OCI-LY7 (cell line): ENCODE results near the gene NECAB2. TPM values are rescaled to one million over a fixed set of nuclear protein-coding genes. Genes with fewer than 3 reads are reported as not detected.

ENCODE experiments used
- BruUV-seq: library from RNA; stranded (reverse); fragments of 400-500 nt; replicated peaks from 2 replicates; lab custom pipeline; 2021; lab: Mats Ljungman, UMichigan
- CTCF ChIA-PET: fragments of 300-600 bp; sonication (Branson Sonifier 250); formaldehyde crosslinking; loops from one replicate; lab custom pipeline; 2022; ENCODE audit warnings: antibody characterized with exemption; ENCODE audit not compliant: unreplicated experiment; lab: Charles Lee
- POLR2A ChIA-PET: fragments of 300-600 bp; sonication (Branson Sonifier 250); formaldehyde crosslinking; loops from one replicate; lab custom pipeline; 2022; ENCODE audit warnings: antibody characterized with exemption; lab: Charles Lee
- DNase-seq: peaks from one replicate; pipeline ENCODE4 v3.0.0-alpha.2; 2015; ENCODE audit warnings: low spot score
- H2AFZ ChIP-seq: fragments of 200-600 bp; sonication (generic), shearing (Covaris generic); 2 replicates; pipeline ENCODE4 v1.6.1; 2014; ENCODE audit warnings: mild to moderate bottlenecking, antibody characterized with exemption, low read length, moderate library complexity
- H3K27ac ChIP-seq: fragments of 200-600 bp; sonication (generic); 2 replicates; pipeline ENCODE4 v1.5.1; 2014; ENCODE audit warnings: mixed run types, low read depth, mild to moderate bottlenecking, moderate library complexity, low read length, inconsistent platforms; ENCODE audit not compliant: poor library complexity, severe bottlenecking
- H3K36me3 ChIP-seq: fragments of 200-600 bp; sonication (generic); 2 replicates; pipeline ENCODE4 v1.6.1; 2014; ENCODE audit warnings: mild to moderate bottlenecking, antibody characterized with exemption, low read length, moderate library complexity, mixed read lengths; ENCODE audit not compliant: insufficient read depth
- H3K4me1 ChIP-seq: fragments of 200-600 bp; sonication (generic); 2 replicates; pipeline ENCODE4 v1.5.1; 2014; ENCODE audit warnings: mild to moderate bottlenecking, low read length; ENCODE audit not compliant: insufficient read depth, poor library complexity, severe bottlenecking
- H3K4me2 ChIP-seq: fragments of 200-600 bp; sonication (generic); 2 replicates; pipeline ENCODE4 v1.6.1; 2014; ENCODE audit warnings: mild to moderate bottlenecking, low read length
- H3K4me3 ChIP-seq: fragments of 200-600 bp; sonication (generic); 2 replicates; pipeline ENCODE4 v1.5.1; 2014; ENCODE audit warnings: mild to moderate bottlenecking, low read depth, low read length; ENCODE audit not compliant: poor library complexity, severe bottlenecking
- H3K79me2 ChIP-seq: fragments of 200-600 bp; sonication (generic); 2 replicates; pipeline ENCODE4 v1.6.1; 2016; ENCODE audit warnings: low read depth, mild to moderate bottlenecking, low read length, moderate library complexity, mixed read lengths; ENCODE audit not compliant: insufficient read depth
- H3K9me2 ChIP-seq: fragments of 200-600 bp; sonication (generic); 2 replicates; pipeline ENCODE4 v1.6.1; 2016; ENCODE audit warnings: mild to moderate bottlenecking, low read length, mixed read lengths; ENCODE audit not compliant: insufficient read depth
- H3K9me3 ChIP-seq: fragments of 200-600 bp; sonication (generic); 2 replicates; pipeline ENCODE4 v1.6.1; 2014; ENCODE audit warnings: mild to moderate bottlenecking, mixed run types, low read length, mixed read lengths
- H4K20me1 ChIP-seq: fragments of 200-600 bp; sonication (generic); 2 replicates; pipeline ENCODE4 v1.6.1; 2014; ENCODE audit warnings: mild to moderate bottlenecking, antibody characterized with exemption, low read length, moderate library complexity, mixed read lengths; ENCODE audit not compliant: insufficient read depth
- EZH2phosphoT487 ChIP-seq: fragments of 200-600 bp; sonication (generic); IDR thresholded peaks from 2 replicates; pipeline ENCODE4 v1.6.1; 2018; ENCODE audit warnings: low read depth, borderline replicate concordance, mild to moderate bottlenecking, mixed run types, antibody characterized with exemption, low read length, moderate library complexity, mixed read lengths
- intact Hi-C: fragments of 100-400 bp; cut with micrococcal nuclease; formaldehyde crosslinking; loops from one replicate; pipeline ENCODE4 v1.10.0; 2022; ENCODE audit not compliant: unreplicated experiment
- total RNA-seq, 2 experiments: library from RNA; depleted of rRNA in 1 of 2; stranded (reverse); fragments of >200 nt in 1 of 2; shearing (Covaris generic) in 1 of 2; gene quantifications; 2 replicates each; pipeline ENCODE4 v1.2.3, GENCODE V29; 2014 to 2022
- TF ChIP-seq, protein P1 (sequence below): fragments of 200-600 bp; sonication (generic); conservative IDR thresholded peaks from 2 replicates; pipeline ENCODE4 v1.5.1; 2014; ENCODE audit warnings: mild to moderate bottlenecking, antibody characterized with exemption, low read length, moderate library complexity, mixed read lengths

NECAB2 gene
- total RNA-seq, 2 experiments from 2014 or later, result not detected

DNA sequence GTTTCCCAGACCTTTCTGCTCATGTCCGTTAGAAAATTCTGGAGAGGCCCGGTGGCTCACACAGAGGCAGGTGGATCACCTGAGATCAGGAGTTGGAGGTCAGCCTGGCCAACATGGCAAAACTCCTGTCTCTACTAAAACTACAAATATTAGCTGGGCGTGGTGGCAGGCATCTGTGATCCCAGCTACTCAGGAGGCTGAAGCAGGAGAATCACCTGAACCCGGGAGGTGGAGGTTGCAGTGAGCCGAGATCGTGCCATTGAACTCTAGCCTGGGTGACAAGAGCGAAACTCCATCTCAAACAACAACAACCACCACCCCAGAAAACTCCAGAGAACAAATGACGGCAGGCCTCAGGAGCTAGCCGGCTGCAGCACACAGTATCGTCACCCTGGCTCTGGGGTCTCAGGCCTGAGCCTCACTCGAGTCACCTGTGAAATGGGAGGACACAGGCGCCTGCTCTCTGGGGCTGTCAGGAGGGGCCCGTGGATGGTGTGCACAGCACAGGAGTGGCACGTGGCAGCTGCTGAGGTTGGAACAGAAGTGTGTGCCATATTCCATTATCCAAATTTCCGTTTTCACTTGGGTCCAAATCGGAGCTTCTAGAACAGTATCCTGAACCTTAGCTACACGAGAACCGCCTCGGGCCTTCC is 77.9 kb downstream of the NECAB2 start:
- no peak for DNase-seq

DNA sequence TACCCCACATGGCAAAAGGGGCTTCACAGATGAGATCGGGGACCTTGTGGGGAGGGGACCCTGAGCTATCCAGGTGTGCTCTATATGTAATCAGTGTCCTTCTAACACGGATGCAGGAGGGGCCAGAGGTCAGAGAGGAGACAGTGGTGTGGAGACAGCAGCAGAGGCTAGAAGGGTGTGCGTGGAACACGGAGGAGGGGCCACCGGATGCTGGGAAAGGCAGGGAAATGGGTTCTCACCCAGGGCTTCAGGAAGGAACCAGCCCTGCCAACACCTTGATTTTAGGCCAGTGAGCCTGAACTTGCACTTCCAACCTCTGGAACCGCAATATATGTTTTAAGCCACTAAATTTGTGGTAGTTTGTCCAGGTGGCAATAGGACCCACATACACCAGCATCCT is 79.2 kb downstream of the NECAB2 start:
- no peak overlapping the region for H2AFZ ChIP-seq
- H3K4me1 ChIP-seq, result no peaks in the 10 kb centered on the region
- H3K9me3 ChIP-seq, result no peaks in the 10 kb centered on the region
- BruUV-seq, result no TSS peak
- no peak overlapping the region for H3K4me2 ChIP-seq
- no peak overlapping the region for H3K27ac ChIP-seq
- H3K9me2 ChIP-seq, result no peaks in the 10 kb centered on the region
- no peaks in the 10 kb centered on the region for H4K20me1 ChIP-seq
- H3K36me3 ChIP-seq, result peaks cover 3% of the 10 kb centered on the region
- intact Hi-C loops, result no loop called here
- DNase-seq, result no peak
- H3K4me3 ChIP-seq, result no peak overlapping the region
- ChIA-PET CTCF (no interaction called here), POLR2A (no interaction called here)
- H3K79me2 ChIP-seq, result no peaks in the 10 kb centered on the region
- TF ChIP-seq, protein P1, sequence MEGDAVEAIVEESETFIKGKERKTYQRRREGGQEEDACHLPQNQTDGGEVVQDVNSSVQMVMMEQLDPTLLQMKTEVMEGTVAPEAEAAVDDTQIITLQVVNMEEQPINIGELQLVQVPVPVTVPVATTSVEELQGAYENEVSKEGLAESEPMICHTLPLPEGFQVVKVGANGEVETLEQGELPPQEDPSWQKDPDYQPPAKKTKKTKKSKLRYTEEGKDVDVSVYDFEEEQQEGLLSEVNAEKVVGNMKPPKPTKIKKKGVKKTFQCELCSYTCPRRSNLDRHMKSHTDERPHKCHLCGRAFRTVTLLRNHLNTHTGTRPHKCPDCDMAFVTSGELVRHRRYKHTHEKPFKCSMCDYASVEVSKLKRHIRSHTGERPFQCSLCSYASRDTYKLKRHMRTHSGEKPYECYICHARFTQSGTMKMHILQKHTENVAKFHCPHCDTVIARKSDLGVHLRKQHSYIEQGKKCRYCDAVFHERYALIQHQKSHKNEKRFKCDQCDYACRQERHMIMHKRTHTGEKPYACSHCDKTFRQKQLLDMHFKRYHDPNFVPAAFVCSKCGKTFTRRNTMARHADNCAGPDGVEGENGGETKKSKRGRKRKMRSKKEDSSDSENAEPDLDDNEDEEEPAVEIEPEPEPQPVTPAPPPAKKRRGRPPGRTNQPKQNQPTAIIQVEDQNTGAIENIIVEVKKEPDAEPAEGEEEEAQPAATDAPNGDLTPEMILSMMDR, result no peak
- no peak for TF ChIP-seq EZH2phosphoT487

More for the DNA sequence above, 77.9 kb downstream of the NECAB2 start:
- Histone ChIP-seq H3K9me3 (no peaks in the 10 kb centered on the region), H3K4me2 (no peak overlapping the region), H2AFZ (no peak overlapping the region), H4K20me1 (no peaks in the 10 kb centered on the region), H3K4me3 (no peak overlapping the region), H3K4me1 (no peaks in the 10 kb centered on the region), H3K79me2 (no peaks in the 10 kb centered on the region), H3K36me3 (no peaks in the 10 kb centered on the region; the same call in 1 of the 2 replicates), H3K27ac (no peak overlapping the region), H3K9me2 (no peaks in the 10 kb centered on the region)
- POLR2A ChIA-PET, result interaction anchor here (0.7 kb wide), 1 partner anchor 175 kb away, joined by 4 read pairs; no protein-coding TSS in a partner anchor
- CTCF ChIA-PET, result no interaction called here
- BruUV-seq, result no TSS peak
- intact Hi-C loops, result no loop called here
- TF ChIP-seq EZH2phosphoT487, result no peak
- TF ChIP-seq, protein P1, result no peak

DNA sequence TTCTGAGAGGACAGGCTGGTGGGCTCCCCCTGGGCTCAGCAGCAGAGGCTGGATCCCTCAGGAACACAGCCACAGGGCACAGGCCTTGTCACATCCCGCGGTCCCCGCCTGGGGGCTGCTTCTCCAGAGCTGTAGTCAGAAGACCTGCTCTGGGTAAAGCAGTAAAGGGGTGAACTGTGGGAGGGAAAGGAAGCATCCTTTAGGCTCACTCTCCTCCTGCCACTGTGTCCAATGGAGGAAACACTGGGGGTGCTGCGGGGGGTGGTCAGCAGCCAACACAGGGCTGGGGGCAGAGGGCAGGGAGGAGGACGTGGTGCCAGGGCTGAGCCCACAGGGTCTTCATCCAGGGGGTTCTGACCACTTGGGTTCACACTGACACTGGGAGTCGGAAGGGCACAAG is 79.6 kb downstream of the NECAB2 start:
- H4K20me1 ChIP-seq, result no peaks in the 10 kb centered on the region
- TF ChIP-seq, protein P1, result no peak
- no peak for TF ChIP-seq EZH2phosphoT487
- H3K79me2 ChIP-seq, result no peaks in the 10 kb centered on the region
- BruUV-seq, result no TSS peak
- DNase-seq, result no peak
- H2AFZ ChIP-seq, result no peak overlapping the region
- ChIA-PET POLR2A (no interaction called here), CTCF (no interaction called here)
- H3K4me1 ChIP-seq, result no peaks in the 10 kb centered on the region
- H3K4me3 ChIP-seq, result no peak overlapping the region
- H3K9me2 ChIP-seq, result no peaks in the 10 kb centered on the region
- H3K9me3 ChIP-seq, result no peaks in the 10 kb centered on the region
- H3K36me3 ChIP-seq, result peaks cover 8% of the 10 kb centered on the region
- intact Hi-C loops, result no loop called here
- H3K4me2 ChIP-seq, result no peak overlapping the region
- no peak overlapping the region for H3K27ac ChIP-seq
